HTR-8/SVneo (cell line): ENCODE data around the gene TMEM174.
"Not testable (repeated sequence)": the region's sequence is repeated elsewhere in the genome, so short reads cannot be mapped to it uniquely, and the experiment has no call there.

Experiments
- DNase-seq: peaks from one replicate; pipeline ENCODE4 v3.0.0; 2011; ENCODE audit warnings: low spot score, mixed read lengths; ENCODE audit not compliant: insufficient read length
- FAIRE-seq: peaks from 2 replicates; lab custom pipeline; 2011; peaks lifted over from hg19 to GRCh38; lab: Jason Lieb, UNC

The TMEM174 gene

DNA sequence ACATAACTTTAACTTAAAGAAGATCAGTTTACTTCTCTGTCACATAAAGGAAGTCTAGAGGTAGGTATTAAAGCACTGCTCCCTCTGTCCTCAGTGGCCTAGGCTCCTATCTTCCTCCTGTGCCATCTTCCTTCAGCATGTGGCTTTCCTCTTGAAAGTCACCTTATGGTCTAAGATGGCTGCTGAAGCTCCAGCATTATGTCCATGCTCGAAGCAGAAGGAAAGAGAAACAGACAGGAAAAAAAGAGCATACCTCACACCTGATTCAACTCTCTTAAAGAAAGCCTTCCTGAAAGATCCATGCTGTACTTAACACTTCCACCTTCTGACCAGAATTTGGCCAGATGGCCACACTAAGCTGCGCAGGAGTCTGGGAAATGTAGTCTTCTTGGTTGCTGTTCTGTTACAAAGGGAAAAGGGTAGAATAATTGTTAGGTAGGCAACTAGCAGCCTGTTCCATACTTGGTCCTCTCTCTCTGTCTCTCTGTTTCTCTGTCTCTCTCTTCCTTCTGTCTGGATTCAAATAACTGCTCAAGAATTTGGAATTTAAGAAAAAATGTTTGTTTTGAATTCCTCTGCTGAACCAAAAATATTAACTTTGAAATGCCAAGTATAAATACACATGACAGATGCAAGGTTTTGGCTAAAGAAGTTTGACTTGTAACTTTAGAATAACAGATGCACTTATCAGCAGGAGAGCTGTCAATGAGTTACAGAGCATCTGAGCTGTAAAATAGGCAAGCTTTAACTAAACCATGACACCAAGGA is 16.0 kb downstream of the TMEM174 start:
- no peak for FAIRE-seq
- DNase-seq: no peak

DNA sequence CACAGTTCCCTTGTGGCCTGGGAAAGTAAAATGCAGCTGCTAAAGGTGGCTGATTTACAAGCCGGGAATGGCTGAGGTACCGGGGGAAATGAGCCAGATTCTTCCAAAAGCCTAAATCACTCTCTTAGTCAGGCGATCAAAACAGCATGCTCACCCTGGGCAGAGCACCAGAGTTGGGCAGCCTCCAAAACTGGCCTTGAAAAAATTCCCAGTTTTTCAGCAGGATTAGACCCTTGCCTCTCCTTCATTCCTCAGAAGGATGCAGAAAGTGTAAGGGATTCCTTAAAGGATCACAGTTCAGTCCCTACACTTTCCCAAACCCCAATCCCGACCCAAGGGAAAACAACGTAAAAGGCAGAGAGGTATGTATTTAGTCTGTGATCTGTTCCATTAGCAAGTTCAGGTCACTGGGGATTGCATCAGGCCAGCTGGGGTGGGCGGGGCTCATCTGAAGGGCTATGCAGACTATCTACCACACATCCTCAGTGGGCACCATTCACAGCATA is 16.9 kb downstream of the TMEM174 start:
- no peak for FAIRE-seq
- DNase-seq: no peak

DNA sequence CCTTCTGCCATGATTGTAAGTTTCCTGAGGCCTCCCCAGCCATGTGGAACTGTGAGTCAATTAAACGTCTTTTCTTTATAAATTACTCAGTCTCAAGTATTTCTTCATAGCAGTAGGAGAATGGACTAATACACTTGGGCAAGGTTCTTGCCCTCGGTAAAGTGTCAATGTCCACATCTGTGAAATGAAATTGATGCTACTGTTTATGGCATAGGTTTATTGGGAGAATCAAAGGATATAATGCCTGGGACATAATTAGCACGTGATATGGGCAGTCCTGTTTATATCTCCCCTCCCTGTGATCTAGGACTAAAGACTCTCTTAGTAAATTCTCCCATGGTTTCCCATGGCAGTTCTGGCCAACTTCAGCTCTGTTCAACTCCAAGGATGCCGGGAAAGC is 19.4 kb downstream of the TMEM174 start:
- DNase-seq: no peak
- no peak for FAIRE-seq

DNA sequence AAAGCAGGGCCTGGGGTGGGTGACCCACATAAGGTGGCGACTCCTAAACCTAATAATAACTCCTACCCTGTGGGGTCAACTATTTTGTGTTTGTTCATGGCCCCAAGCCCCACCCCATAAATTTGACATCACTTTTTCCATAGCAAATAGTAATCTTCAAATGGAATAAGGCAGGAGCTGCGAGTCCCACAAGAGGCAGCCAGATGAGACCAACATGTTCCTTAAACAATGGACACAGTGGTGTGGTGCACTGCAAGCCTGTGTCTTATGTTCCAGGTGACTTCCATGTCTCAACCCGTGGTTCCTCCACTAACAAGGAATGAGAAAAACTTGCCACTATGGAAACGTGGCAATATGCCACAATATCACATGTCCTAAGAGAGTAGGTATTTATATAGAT is 20.6 kb downstream of the TMEM174 start:
- FAIRE-seq (no peak), DNase-seq (no peak)

DNA sequence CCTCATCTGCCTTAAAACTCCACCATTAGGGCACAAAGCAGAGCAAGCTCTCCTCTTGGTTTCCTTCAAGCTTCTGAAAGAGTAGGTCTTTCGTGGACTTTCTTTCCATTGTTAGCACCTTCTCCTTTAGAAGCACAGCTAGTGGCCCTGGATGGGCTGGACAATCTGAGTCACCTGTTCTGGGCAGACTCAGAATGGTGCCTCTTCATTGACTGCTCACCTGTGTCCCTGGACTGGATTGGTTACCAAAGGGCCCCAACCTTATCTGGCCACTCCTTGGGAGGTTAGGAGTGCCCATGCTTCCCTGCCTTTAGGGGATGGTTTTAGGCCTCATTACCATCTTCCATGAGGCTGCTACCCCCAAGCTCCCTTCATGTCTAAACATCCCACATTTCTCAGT is 23.2 kb downstream of the TMEM174 start:
- FAIRE-seq (no peak), DNase-seq (no peak)

DNA sequence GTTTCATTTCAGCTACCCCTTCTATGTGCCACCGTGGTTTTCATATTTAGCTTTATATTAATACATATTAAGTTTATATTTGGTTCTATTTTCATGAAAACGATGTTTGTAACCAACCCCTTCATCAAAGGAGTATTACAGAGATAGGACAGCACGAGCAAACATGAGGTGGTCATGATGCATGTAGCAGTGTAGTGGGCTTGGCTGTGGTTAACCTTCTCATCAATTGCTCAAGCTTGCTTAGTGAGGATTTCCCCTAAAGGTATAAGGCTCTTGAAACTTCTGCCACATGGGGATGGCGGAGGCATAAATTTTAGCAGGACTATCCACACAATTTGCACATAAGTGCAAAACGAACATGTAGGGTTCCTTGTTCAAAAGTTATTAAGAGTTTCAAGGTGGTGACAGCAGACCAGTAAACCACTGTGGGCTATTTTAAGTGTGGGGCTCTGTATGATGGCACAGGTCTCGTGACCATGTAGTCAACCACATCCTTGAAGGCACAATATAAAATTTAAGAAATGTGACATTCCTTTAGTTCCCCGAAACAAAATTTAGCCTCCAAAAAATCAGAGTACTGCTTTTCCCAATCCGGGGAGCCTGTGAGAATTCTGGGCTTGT is 24.8 kb downstream of the TMEM174 start:
- DNase-seq (no peak), FAIRE-seq (no peak)

DNA sequence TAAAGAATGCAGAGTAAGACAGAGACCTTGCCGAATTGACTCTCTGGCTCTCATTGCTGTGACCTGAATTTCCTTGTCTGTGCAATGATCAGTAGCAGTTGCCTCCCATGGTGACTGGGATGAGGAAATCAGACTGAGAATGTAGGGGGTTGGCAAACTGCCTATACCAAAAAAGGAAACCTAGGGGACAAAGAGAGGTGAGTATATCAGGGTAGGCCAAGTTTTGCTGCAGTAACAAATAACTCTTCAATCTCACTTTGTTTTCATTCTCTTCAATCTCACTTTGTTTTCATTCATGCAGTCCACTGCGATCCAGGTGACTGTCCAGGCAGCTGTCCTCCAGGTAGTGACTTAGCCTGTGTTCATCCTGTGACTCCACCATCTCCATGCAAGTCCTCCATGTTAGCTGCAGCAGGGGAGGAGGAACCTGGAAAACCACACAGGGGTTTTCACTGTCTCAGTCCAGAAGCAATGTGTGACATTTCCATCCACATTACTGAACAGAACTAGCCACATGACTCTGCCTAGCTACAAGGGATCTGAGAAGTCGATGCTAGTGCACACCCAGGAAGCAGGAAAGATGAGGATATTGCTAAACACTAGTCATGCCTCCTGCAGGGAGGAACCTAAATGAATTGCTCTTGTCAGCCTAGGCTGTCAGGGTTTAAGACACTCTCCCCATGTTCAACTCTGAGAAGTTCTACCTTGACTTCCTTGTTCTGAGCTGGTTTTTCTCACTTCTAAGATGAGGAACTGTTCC is 26.0 kb downstream of the TMEM174 start:
- DNase-seq: no peak
- FAIRE-seq: no peak

DNA sequence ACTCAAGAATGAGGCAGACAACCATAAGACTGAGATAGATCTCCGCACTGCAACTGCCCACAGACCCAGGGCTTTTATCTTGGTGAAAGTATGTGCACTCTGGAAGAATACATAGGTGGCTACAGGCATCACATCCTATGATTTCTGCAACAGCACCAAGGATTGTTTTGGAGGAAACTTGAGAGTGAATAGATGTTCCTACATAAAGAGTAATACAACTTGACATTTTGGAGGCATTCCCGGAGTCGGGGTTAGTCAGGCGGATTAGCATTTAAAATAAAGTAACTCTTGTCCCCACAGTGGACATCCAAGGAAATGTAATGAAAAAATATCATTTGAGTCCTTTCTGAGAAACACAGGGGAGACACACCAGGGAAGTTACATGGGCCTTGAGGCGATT is 26.7 kb downstream of the TMEM174 start:
- no peak for FAIRE-seq

DNA sequence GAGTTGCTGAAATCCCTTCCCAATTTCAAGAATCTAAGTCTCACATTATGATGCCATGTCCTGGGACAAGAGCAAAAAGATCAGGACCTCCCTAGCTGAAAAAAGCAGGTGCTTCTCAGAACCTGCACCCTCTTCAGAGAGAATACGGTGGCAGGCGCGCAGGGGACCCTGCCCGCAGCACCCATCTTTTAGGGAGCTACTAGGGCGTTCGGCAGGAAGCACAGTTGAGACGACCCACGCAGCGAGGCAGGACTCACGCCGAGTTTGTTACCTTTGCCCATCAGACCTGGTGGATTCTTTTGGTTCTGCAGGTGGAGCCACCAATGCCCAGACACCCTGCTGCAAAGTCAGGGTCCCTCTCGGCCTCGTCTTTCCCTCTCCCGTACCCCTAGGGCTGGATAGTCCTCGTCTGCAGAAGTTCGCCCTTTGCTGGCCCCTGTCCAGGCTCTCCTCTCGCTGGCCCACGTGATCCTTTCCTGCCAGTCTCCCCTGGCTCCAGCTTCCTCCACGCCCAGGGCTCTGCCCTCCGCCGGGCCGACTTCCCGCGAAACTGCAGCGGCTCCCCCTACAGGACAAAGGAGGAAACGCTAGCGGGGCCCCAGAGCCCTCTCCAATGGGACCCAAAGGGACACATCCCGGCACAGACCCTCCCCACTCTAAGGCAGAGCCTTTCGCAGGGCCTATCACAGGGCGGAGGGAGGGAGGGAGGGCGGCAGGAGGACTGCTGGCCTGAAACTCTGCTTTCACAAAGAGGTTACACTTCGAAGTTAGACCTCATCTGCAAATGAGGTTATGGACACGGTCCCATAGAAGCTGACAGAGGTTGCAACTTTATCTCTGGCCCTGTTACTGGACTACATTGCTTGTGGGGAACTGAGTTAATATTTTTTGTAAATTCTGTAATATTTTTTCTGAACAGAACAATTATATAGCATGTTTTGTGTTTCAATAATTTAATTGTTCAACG is 28.8 kb downstream of the TMEM174 start:
- peak; percentile 85 for DNase-seq

More for the DNA sequence above, 26.7 kb downstream of the TMEM174 start:
- DNase-seq: no peak

DNA sequence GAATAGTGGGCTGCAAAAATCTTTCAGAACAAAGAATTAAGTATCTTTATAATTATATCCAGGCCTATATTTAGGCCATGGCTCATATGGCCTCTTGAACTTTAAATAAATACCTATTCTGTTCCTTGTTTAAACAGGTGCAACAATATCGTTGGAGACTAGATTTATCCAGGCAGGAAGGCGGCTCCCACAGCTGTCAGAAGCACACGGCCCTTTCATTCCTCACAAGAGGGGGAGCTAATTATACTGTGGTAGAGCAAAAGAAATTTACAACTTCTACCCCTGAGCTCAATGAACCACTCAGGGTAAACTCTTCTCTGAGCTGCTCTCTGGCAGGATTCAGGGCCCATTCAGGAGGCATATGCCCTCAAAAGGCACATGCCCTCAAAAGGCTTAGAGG is 31.3 kb downstream of the TMEM174 start:
- FAIRE-seq: no peak
- DNase-seq: no peak

More for the DNA sequence above, 28.8 kb downstream of the TMEM174 start:
- FAIRE-seq: peak; percentile 69

DNA sequence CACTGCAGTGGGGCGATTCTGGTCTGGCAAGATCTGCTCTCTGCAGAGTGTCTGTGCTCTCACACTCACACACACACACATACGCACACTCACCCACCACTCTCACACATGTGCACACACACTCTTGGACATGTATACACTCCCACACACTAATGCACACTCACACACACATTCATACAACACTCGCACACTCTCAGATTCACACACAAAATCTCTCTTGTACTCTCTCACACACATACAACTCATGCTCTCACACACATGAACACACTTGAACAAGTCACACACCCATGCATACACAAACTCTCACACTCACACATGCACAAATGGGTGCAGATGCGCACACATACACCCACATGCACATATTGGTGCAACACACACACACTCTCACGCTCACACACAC is 31.7 kb downstream of the TMEM174 start:
- no peak for DNase-seq
- peak; percentile 79 for FAIRE-seq

DNA sequence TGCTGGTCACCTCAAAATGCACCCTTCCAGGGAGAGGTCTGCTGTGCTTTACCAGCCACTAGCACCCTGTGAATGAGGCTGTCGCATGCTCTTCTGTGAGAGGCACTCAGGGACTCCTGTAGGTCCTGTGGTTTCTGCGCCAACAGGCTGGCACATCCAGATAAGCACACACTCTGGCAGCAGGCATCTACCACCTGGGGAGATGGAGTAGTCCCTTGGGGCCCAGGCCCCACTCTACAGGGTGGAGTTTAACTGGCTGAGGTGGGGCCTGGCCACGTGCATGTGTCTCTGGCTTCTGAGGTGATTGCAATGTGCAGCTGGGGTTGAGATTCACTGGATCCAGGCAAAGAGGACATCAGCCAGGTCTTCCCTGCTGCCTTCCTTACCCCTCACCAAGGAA is 32.3 kb downstream of the TMEM174 start:
- DNase-seq (no peak), FAIRE-seq (no peak)

DNA sequence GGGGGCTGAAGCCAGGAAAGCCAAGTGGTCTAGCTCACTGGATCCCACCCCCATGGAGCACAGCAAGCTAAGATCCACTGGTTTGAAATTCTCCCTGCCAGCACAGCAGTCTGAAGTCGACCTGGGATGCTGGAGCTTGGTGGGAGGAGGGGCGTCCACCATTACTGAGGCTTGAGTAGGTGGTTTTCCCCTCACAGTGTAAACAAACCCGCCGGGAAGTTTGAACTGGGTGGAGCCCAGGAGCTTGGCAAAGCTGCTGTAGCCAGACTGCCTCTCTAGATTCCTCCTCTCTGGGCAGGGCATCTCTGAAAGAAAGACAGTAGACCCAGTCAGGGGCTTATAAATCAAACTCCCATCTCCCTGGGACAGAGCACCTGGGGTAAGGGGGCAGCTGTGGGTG is 34.2 kb downstream of the TMEM174 start:
- not testable (repeated sequence) for FAIRE-seq, DNase-seq

DNA sequence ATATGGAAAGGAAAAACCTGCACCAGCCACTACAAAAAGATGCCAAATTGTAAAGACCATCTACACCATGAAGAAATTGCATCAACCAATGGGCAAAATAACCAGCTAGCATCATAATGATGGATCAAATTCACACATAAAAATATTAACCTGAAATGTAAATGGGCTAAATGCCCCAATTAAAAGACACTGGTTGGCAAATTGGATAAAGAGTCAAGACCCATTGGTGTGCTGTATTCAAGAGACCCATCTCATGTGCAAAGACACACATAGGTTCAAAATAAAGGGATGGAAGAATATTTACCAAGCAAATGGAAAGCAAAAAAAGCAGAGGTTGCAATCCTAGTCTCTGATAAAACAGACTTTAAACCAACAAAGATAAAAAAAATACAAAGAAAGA is 36.1 kb downstream of the TMEM174 start:
- not testable (repeated sequence) for DNase-seq, FAIRE-seq

DNA sequence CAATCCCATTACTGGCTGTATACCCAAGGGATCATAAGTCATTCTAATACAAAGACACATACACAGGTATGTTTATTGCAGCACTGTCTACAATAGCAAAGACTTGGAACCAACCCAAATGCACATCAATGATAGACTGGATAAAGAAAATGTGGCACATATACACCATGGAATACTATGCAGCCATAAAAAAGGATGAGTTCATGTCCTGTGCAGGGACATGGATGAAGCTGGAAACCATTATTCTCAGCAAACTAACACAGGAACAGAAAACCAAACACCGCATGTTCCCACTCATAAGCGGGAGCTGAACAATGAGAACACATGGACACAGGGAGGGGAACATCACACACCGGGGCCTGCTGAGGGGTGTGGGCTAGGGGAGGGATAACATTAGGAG is 39.7 kb downstream of the TMEM174 start:
- FAIRE-seq: not testable (repeated sequence)

DNA sequence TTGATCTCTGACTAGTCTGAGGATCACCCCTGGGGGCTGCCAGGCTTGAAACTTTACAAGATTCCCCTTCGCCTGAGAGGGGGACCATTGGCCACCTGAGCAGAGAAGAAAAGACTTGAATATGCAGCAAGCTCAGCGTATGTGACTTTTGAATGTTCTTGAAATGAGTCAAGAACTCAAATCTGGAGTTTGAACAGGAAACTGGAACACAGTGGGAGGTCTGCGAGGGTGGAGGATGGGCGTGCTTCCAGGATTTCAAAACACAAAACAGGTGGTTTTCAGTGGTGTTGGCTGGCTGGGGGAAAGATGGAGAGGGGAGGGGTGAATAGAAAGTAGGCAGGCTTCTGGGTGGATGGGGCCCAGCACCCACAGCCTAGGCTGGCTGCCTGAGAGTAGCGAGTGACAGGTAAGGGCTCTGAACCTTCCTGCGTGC is 40.6 kb downstream of the TMEM174 start:
- FAIRE-seq: no peak
- peak; percentile 41 for DNase-seq

More for the DNA sequence above, 39.7 kb downstream of the TMEM174 start:
- DNase-seq: not testable (repeated sequence)

DNA sequence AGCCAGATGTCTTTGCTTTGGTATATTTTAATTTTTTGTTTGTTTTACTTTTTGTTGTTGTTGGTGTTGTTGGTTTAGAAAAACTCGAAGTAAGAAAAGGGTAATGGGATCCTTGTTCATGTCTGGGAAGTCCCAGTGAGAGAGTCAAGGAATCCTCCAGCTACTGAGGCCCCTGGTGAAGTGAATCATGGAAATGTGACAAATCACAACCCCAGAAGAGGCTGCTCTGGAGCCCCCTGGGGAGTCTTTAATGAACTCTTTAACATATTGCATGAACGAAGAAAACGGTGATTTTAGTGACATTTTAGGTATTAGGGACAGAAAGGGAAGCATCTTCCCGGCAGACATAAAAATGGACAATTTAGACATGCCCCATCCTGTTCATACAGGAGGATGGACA is 41.3 kb downstream of the TMEM174 start:
- DNase-seq (no peak), FAIRE-seq (no peak)

DNA sequence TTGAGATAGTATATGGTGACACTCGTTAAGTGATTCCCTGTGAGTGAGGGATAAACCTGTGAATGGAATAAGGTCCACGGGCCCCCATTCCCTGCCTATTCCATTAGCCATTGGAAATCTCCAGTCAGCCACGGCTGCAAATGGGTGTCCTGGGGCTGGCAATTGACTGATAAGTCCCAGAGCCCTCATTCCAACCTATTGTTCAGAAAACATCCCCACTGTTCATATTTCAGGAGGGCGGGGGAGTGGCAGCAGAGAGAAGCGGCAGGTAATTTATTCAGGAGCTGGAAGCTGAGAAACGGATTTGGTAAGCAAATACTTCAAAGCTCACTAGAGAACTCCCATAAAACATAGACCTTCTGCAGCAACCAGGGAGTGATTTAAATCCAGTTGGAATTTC is 42.0 kb downstream of the TMEM174 start:
- DNase-seq (no peak), FAIRE-seq (no peak)

DNA sequence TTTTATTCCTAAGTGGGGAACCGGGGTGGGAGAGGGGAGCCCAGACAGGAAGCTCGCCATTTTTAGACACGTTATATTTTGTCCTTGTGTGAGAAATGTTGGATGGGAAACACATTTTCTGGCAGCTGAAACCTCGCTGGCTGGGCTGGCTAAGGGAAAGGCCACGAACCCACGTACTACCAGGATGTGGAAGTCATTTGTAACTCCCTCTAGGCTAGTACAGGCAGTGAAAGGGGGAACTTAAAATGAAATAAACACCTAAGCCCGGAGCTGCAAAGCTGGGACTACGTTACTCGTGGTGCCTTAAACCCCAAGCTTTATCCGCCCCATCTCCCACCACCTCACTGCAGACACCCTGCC is 42.5 kb downstream of the TMEM174 start:
- FAIRE-seq (peak; percentile 26), DNase-seq (no peak)
